DOHH2 (cell line): ENCODE data around the gene SESTD1.

Experiments
- H3F3A ChIP-seq: fragments of 200-600 bp; sonication (generic), shearing (Covaris generic); 2 replicates; pipeline ENCODE4 v1.6.0; 2016; ENCODE audit warnings: antibody characterized with exemption, mild to moderate bottlenecking; ENCODE audit not compliant: control insufficient read depth, insufficient read depth
- H3K27ac ChIP-seq: fragments of 200-600 bp; sonication (generic); 2 replicates; pipeline ENCODE4 v1.5.1; 2014; ENCODE audit warnings: low read depth, mild to moderate bottlenecking, low read length, moderate library complexity
- H3K27me3 ChIP-seq: fragments of 200-600 bp; sonication (generic); 2 replicates; pipeline ENCODE4 v1.6.1; 2014; ENCODE audit warnings: mild to moderate bottlenecking, low read length, mixed read lengths; ENCODE audit not compliant: control insufficient read depth
- H3K36me3 ChIP-seq: fragments of 200-600 bp; sonication (generic); 2 replicates; pipeline ENCODE4 v1.6.1; 2014; ENCODE audit warnings: mild to moderate bottlenecking, low read length, moderate library complexity, mixed read lengths; ENCODE audit not compliant: control insufficient read depth
- H3K4me1 ChIP-seq: fragments of 200-600 bp; sonication (generic); 2 replicates; pipeline ENCODE4 v1.6.1; 2014; ENCODE audit warnings: mild to moderate bottlenecking, low read length, mixed read lengths; ENCODE audit not compliant: control insufficient read depth
- H3K4me2 ChIP-seq: fragments of 200-600 bp; sonication (generic); 2 replicates; pipeline ENCODE4 v1.6.0; 2014; ENCODE audit warnings: mild to moderate bottlenecking, low read length, moderate library complexity
- H3K4me3 ChIP-seq: fragments of 200-600 bp; sonication (generic); 2 replicates; pipeline ENCODE4 v1.5.1; 2014; ENCODE audit warnings: mild to moderate bottlenecking, low read length, mixed read lengths
- H3K79me2 ChIP-seq: fragments of 200-600 bp; sonication (generic); 2 replicates; pipeline ENCODE4 v1.6.1; 2014; ENCODE audit warnings: mild to moderate bottlenecking, low read length, mixed read lengths; ENCODE audit not compliant: control insufficient read depth
- H3K9me2 ChIP-seq: fragments of 200-600 bp; sonication (generic); replicated peaks from 2 replicates; pipeline ENCODE4 v1.6.1; 2014; ENCODE audit warnings: mild to moderate bottlenecking, low read length, mixed read lengths; ENCODE audit not compliant: control insufficient read depth
- H3K9me3 ChIP-seq: fragments of 200-600 bp; sonication (generic); 2 replicates; pipeline ENCODE4 v1.6.1; 2014; ENCODE audit warnings: antibody characterized with exemption, low read length, mixed read lengths; ENCODE audit not compliant: control insufficient read depth, insufficient read depth
- H4K20me1 ChIP-seq: fragments of 200-600 bp; sonication (generic); 2 replicates; pipeline ENCODE4 v1.6.0; 2014; ENCODE audit warnings: low read depth, mild to moderate bottlenecking, antibody characterized with exemption, low read length, moderate library complexity; ENCODE audit not compliant: control insufficient read depth, insufficient read depth
- CTCF ChIP-seq: fragments of 200-600 bp; sonication (generic); IDR thresholded peaks from one replicate; pipeline ENCODE4 v1.5.1; 2014; ENCODE audit warnings: antibody characterized with exemption, mild to moderate bottlenecking, low read depth, low read length; ENCODE audit not compliant: poor library complexity, severe bottlenecking
- EZH2phosphoT487 ChIP-seq: fragments of 200-600 bp; sonication (generic); IDR thresholded peaks from 2 replicates; pipeline ENCODE4 v1.6.1; 2017; ENCODE audit warnings: borderline replicate concordance, mild to moderate bottlenecking, antibody characterized with exemption, low read length, moderate library complexity, mixed read lengths

Gene SESTD1

DNA sequence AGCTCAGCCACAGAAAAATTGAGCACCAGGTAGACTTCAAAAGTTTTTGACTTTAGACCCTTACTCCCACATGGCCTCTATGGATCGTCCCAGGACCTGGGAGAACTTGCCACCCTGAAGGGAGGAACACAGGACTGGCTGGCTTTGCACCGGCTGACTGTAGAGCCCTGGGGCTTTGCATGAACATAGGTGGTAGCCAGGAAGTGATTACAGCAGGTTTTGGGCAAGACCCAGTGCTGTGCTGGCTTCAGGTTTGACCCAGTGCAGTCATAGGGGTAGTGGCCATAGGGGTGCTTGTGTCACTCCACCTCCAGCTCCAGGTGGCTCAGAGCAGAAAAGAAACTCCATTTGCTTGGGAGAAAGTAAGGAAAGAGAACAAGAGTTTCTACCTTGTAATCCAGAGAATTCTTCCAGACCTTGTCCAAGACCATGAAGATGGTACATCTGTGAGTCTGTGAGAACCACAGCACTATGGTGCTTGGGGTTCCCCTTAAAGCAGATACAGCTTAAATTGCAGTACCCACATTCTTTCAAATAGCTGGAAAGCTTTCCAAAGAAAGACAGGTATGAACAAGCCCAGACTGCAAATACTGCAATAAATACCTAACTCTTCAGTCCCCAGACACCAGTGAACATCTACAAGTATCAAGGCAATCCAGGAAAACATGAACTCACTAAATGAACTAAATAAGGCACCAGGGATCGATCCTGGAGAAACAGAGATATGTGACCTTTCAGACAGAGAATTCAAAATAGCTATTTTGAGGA is 13.0 kb upstream of the SESTD1 start:
- Histone ChIP-seq H3K9me3 (no peaks in the 10 kb centered on the region), H3K4me3 (no peak overlapping the region), H3F3A (no peaks in the 10 kb centered on the region), H3K9me2 (no peaks in the 10 kb centered on the region), H3K4me1 (peaks cover 15% of the 10 kb centered on the region), H3K4me2 (no peak overlapping the region), H3K36me3 (no peaks in the 10 kb centered on the region), H3K27me3 (no peaks in the 10 kb centered on the region), H3K27ac (no peak overlapping the region), H4K20me1 (no peaks in the 10 kb centered on the region), H3K79me2 (no peaks in the 10 kb centered on the region)
- TF ChIP-seq EZH2phosphoT487 (no peak), CTCF (no peak)

DNA sequence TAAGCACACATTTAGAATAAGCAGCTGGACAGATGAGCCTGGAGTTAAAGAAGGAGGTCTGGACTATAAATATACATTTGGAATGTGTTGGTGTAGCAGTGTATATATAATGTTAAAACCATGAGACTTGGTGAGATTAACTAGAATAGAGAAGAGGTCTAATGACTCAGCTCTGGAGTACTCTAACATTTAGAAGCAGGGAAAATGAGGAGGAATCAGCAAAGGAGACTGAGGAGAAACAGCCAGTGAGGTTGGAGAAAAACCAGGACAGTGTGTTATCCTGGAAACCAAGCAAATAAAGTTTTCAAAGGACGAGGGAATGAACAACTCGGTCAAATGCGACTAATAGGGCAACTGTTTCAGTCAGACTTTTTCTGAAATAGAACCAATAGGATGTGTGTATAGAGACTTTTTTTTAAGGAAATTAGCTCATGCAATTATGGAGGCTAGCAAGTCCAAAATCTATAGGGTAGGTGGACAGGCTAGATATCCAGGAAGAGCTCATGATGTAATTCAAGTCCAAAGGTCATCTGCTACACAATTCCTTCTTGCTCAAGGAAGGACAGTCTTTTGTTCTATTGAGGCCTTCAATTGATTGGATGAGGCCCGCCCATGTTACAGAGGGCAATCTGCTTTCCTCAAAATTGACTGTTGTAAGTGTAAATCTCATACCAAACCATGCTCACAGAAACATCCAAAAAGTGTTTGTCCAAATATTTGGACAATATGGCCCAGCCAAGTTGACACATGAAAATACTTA is 10.8 kb upstream of the SESTD1 start:
- H3K36me3 ChIP-seq, result no peaks in the 10 kb centered on the region
- no peaks in the 10 kb centered on the region for H3K9me3 ChIP-seq
- H3F3A ChIP-seq, result no peaks in the 10 kb centered on the region
- TF ChIP-seq EZH2phosphoT487 (no peak), CTCF (no peak)
- no peaks in the 10 kb centered on the region for H4K20me1 ChIP-seq
- peaks cover 15% of the 10 kb centered on the region for H3K4me1 ChIP-seq
- H3K9me2 ChIP-seq, result no peaks in the 10 kb centered on the region
- no peak overlapping the region for H3K27ac ChIP-seq
- peak overlapping the region; percentile 17; the same call in 1 of the 2 replicates for H3K4me2 ChIP-seq
- H3K79me2 ChIP-seq, result no peaks in the 10 kb centered on the region
- no peak overlapping the region for H3K4me3 ChIP-seq
- H3K27me3 ChIP-seq, result no peaks in the 10 kb centered on the region

- H3K36me3 ChIP-seq, result no peaks in the 10 kb centered on the region
- H3K4me3 ChIP-seq, result peak overlapping the region; percentile 4; the same call in 1 of the 2 replicates
- H3K79me2 ChIP-seq, result no peaks in the 10 kb centered on the region
- H3K9me3 ChIP-seq, result no peaks in the 10 kb centered on the region
- H3K27me3 ChIP-seq, result no peaks in the 10 kb centered on the region
- no peaks in the 10 kb centered on the region for H3F3A ChIP-seq
- H3K4me2 ChIP-seq, result peak overlapping the region; percentile 17
- no peaks in the 10 kb centered on the region for H3K9me2 ChIP-seq
- H3K27ac ChIP-seq, result no peak overlapping the region
- TF ChIP-seq EZH2phosphoT487 (no peak), CTCF (no peak)
- peaks cover 15% of the 10 kb centered on the region for H3K4me1 ChIP-seq
- H4K20me1 ChIP-seq, result no peaks in the 10 kb centered on the region
These were observed 10.1 kb upstream of the SESTD1 start for GRCh38 chr2:179274749-179275148.
